ENCODE results near the gene RNH1.

Gene RNH1

DNA sequence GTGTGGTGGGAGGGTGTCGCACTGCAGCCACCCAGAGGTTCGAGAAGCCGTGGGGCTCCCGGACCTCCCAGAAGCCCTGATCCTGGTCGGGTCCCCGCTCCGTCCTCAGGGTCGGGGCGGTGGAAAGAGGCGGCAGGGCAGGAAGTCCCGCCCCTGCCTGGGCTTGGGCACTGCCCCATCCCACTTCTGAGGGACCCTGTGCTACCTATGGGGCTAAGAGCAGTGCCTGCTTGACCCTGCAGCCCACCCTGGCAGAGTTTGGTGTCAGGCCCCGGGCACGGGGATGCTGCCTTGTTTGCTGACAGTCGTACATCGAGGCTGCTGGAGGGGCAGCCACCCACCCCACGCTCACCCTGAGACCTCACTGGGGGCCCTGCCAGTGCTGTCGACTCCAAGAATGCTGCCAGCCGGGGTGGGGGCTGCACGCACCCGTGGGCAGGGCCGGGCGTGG is 19.4 kb downstream of the RNH1 start:
- TF ChIP-seq, protein P1, sequence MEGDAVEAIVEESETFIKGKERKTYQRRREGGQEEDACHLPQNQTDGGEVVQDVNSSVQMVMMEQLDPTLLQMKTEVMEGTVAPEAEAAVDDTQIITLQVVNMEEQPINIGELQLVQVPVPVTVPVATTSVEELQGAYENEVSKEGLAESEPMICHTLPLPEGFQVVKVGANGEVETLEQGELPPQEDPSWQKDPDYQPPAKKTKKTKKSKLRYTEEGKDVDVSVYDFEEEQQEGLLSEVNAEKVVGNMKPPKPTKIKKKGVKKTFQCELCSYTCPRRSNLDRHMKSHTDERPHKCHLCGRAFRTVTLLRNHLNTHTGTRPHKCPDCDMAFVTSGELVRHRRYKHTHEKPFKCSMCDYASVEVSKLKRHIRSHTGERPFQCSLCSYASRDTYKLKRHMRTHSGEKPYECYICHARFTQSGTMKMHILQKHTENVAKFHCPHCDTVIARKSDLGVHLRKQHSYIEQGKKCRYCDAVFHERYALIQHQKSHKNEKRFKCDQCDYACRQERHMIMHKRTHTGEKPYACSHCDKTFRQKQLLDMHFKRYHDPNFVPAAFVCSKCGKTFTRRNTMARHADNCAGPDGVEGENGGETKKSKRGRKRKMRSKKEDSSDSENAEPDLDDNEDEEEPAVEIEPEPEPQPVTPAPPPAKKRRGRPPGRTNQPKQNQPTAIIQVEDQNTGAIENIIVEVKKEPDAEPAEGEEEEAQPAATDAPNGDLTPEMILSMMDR (IDR thresholded peaks at IDR 0.05; ENCODE audit: low read depth, low read length): no peak
- Histone ChIP-seq H3K27me3 (ENCODE audit: insufficient read depth, low read depth, severe bottlenecking) (no peaks in the 10 kb centered on the region), H3K36me3 (peaks cover 16% of the 10 kb centered on the region), H3K9me3 (ENCODE audit: severe bottlenecking) (no peaks in the 10 kb centered on the region), H3K4me3 (ENCODE audit: low read depth, low read length) (no peak overlapping the region), H3K27ac (no peak overlapping the region)
- DNase-seq: no peak

DNA sequence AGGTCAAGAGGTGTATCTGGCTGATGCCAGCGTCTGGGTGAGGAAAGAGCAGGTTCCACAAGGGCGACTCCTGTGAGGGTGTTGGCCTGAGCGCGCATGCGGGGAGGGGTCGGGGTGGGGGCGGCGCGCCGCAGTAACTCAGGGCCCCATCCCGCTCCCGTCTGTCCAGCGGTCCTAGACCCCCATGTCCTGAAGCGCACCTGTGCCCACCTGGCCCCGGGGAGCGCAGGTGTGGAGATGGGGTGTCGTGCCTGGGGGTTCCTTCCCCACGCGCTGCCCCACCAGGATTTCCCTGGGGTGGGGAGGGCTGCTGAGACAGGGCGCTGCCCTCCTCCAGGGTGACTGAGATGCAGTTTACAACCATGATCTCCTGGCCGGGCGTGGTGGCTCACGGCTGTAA is 20.9 kb downstream of the RNH1 start:
- H3K27me3 ChIP-seq (ENCODE audit: insufficient read depth, low read depth, severe bottlenecking): no peaks in the 10 kb centered on the region

DNA sequence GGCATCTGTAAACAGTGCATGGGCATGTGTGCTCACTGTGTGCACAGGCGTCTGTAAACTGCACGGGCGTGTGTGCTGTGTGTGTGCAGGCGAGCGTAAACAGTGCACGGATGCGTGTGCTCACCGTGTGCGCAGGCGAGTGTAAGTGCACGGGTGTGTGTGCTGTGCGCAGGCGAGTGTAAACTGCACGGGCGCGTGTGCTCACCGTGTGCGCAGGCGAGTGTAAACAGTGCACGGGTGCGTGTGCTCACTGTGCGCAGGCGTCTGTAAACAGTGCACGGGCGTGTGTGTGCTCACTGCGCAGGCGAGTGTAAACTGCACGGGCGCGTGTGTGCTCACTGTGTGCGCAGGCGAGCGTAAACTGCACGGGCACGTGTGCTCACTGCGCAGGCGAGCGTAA is 22.4 kb downstream of the RNH1 start:
- TF ChIP-seq, protein P1 (IDR thresholded peaks at IDR 0.05; ENCODE audit: low read depth, low read length): no peak
- Histone ChIP-seq H3K9me3 (ENCODE audit: severe bottlenecking) (no peaks in the 10 kb centered on the region), H3K27me3 (ENCODE audit: insufficient read depth, low read depth, severe bottlenecking) (no peaks in the 10 kb centered on the region), H3K4me3 (ENCODE audit: low read depth, low read length) (no peak overlapping the region), H3K27ac (no peak overlapping the region), H3K36me3 (peaks cover 2% of the 10 kb centered on the region; the same call in 1 of the 2 replicates)
- no peak for DNase-seq

More for the DNA sequence above, 20.9 kb downstream of the RNH1 start:
- H3K4me3 ChIP-seq (ENCODE audit: low read depth, low read length): no peak overlapping the region
- TF ChIP-seq, protein P1 (IDR thresholded peaks at IDR 0.05; ENCODE audit: low read depth, low read length): no peak
- DNase-seq: no peak
- peaks cover 12% of the 10 kb centered on the region for H3K36me3 ChIP-seq
- H3K9me3 ChIP-seq (ENCODE audit: severe bottlenecking): no peaks in the 10 kb centered on the region
- no peak overlapping the region for H3K27ac ChIP-seq

DNA sequence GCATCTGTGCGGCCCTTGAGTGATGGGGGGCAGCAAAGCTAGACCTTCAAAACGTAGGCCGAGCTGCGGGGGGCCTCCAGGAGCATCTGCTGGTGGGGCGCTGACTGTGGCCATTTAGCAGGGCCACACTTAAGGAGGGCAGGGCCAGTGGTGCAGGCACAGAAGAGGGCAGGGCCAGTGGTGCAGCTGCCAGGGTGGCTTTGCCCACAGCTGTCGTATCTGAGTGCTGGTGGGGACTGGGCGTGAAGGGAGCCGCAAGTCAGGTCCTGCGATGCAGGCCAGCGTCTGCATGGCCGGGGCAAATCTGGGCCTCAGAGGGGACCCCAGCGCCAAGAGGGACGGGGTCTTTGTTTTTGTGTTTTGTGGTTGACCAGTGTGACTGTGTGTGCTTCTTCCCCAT is 27.7 kb downstream of the RNH1 start:
- Histone ChIP-seq H3K9me3 (ENCODE audit: severe bottlenecking) (no peaks in the 10 kb centered on the region), H3K27me3 (ENCODE audit: insufficient read depth, low read depth, severe bottlenecking) (no peaks in the 10 kb centered on the region), H3K27ac (no peak overlapping the region), H3K4me3 (ENCODE audit: low read depth, low read length) (no peak overlapping the region), H3K36me3 (peaks cover 4% of the 10 kb centered on the region)
- TF ChIP-seq, protein P1 (IDR thresholded peaks at IDR 0.05; ENCODE audit: low read depth, low read length): no peak
- no peak for DNase-seq

DNA sequence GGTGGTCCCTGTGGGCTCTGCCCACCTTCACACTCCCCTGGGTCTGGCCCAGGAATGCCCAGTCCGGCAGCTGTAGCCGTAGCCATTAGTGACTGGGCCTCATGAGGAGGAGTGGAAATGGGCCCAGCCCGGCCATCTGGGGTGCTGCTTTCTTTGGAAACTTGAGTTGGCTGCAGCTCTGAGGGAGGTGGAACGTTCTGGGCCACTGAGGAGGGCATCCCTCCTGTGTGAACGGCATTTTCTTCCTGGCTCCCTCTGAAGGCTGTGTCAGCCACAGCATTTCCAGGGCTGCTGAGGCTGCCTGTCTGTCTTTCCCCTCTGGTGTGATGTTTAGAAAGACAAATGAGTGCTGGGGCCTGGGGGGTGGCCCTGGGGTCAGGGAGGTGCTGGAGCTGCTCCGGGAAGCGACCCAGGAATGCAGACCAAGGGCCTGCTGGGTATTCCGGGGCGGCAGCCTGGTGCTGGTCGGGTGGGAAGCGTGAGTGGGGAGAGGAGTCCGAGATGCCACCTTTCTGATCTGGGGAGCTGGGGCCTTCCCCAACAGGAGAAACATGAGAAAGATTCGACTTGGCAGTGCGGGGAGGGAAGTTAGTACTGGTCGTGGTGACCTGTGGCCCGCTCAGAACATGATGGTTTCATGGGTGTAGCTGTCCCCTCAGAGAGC is 29.9 kb downstream of the RNH1 start:
- Histone ChIP-seq H3K27me3 (ENCODE audit: insufficient read depth, low read depth, severe bottlenecking) (no peaks in the 10 kb centered on the region), H3K36me3 (peaks cover 4% of the 10 kb centered on the region), H3K27ac (peak overlapping the region; percentile 28; the same call in 1 of the 2 replicates), H3K9me3 (ENCODE audit: severe bottlenecking) (no peaks in the 10 kb centered on the region), H3K4me3 (ENCODE audit: low read depth, low read length) (no peak overlapping the region)
- TF ChIP-seq, protein P1 (IDR thresholded peaks at IDR 0.05; ENCODE audit: low read depth, low read length): no peak
- no peak for DNase-seq

DNA sequence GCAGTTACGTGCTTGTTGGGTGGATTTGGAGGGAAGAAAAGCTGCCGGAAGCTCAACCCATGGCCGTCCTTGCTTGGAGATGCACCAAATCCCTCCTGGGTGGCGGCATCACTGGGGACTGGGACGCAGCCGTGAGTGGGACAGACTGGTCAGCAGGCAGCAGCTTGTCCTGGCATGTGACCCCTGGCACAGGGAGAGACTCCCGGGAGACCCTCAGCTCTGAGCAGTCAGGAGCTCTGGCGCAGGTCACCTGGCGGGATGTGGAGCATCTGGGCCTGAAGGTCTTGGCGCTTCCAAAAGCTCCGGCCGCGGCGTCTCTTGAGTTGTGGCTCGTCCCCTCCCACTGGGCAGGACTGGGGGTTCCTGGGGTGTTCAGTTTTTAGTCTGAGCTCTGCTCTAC is 30.6 kb downstream of the RNH1 start:
- no peak for DNase-seq
- H3K36me3 ChIP-seq: peaks cover 4% of the 10 kb centered on the region
- H3K9me3 ChIP-seq (ENCODE audit: severe bottlenecking): no peaks in the 10 kb centered on the region
- H3K4me3 ChIP-seq (ENCODE audit: low read depth, low read length): no peak overlapping the region
- TF ChIP-seq, protein P1 (IDR thresholded peaks at IDR 0.05; ENCODE audit: low read depth, low read length): no peak
- H3K27ac ChIP-seq: peak overlapping the region; percentile 0; the same call in 1 of the 2 replicates
- H3K27me3 ChIP-seq (ENCODE audit: insufficient read depth, low read depth, severe bottlenecking): no peaks in the 10 kb centered on the region
